Right cardiac atrium (tissue), 5 donors: ENCODE data around the gene TMEM196. TPM values are rescaled to one million over a fixed set of nuclear protein-coding genes. Genes with fewer than 3 reads are reported as not detected.
A peak's percentile ranks its signal among the peaks of the same experiment; 100 is the strongest.

Source experiments
- ATAC-seq, 2 donors: fragments of 200-7000 bp; cut with Tn5 transposase; one replicate each; pipeline versions ENCODE4 v1.8.0 to v1.9.1; 2020; ENCODE audit warnings: moderate library complexity in 2 of 2, mild to moderate bottlenecking in 1 of 2
- DNase-seq, 3 donors: peaks; one replicate each; pipeline ENCODE4 v3.0.0-alpha.2; 2020
- H3K27ac ChIP-seq: one replicate; pipeline ENCODE4 v1.5.1; 2013; ENCODE audit warnings: mild to moderate bottlenecking, low read length, control low read depth, moderate library complexity
- H3K27me3 ChIP-seq: one replicate; pipeline ENCODE4 v1.6.1; 2013; ENCODE audit not compliant: control insufficient read depth, insufficient read depth
- H3K4me1 ChIP-seq: one replicate; pipeline ENCODE4 v1.6.1; 2013; ENCODE audit warnings: low read length; ENCODE audit not compliant: control insufficient read depth, insufficient read depth
- H3K4me3 ChIP-seq: one replicate; pipeline ENCODE4 v1.5.1; 2013; ENCODE audit warnings: low read length, control low read depth
- H3K9me3 ChIP-seq: one replicate; pipeline ENCODE4 v1.6.1; 2013; ENCODE audit warnings: low read length; ENCODE audit not compliant: control insufficient read depth
- WGBS: extraction: QIAGEN DNeasy Blood & Tissue Kit; methylation state at CpG from one replicate; pipeline ENCODE4 v1.1.7; 2013; 5-methylcytosine and 5-hydroxymethylcytosine counted together
- intact Hi-C, 4 donors: fragments of 100-400 bp; cut with DNase I; formaldehyde crosslinking; loops; one replicate each; pipeline versions ENCODE4 v1.11.0 to v1.14.0; 2022 to 2023
- polyA plus RNA-seq: library from polyadenylated mRNA; stranded (reverse); fragments of 200-250 nt; gene quantifications from one replicate; pipeline ENCODE4 v1.2.3, GENCODE V29; 2013
- total RNA-seq, 4 donors: library from RNA; stranded (reverse); fragmentation: NEBNext Ultra II Directional; extraction: Animal tissue kit (Norgen Biotek cat#: 25700); gene quantifications; one replicate each; pipeline ENCODE4 v1.2.1, GENCODE V29; 2021
- donor health status: healthy with polysubstance abuse.
- donor health status: DM: no; HTN: yes; CAD: no.
- donor health status: DM: no; HTN: no; CAD: no.
- donor health status: DM: no; HTN: yes; CAD: no; lungs with severe emphysema.
- donor health status: DM: yes; HTN: yes; CAD: no.

TMEM196 gene
- total and polyA plus RNA-seq, 5 donors: not detected

DNA sequence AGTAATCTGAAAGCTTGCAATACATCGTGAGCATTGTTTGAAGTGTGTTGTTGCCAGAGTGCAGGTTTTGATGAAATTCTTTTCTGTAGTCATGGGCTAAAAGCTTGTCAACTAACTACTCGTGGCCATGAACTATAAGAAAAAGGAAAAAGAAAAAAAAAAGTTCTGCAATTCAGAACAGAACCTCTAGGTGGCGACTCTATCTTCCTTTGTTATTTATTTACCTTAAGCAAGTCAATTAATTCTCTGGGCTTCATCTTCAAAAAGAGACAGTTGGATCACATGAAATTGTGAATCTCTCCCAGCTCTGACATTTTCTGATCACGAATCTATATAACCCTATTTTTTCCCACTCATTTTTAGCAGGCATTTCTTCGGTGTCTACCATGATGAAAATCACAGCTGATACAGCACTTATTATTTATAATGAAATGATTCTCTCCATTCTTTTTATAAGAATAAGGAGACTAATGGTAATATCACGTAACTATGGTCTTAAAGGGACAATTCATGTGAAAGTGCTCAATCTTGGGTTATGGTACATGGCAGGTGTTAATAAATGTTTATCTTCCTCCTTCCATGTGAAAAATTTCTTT lies 18.8 kb downstream of the TMEM196 start:
- Histone ChIP-seq H3K27ac (no peak overlapping the region), H3K4me1 (no peaks in the 10 kb centered on the region), H3K9me3 (no peaks in the 10 kb centered on the region), H3K27me3 (no peaks in the 10 kb centered on the region), H3K4me3 (no peak overlapping the region)
- intact Hi-C loops: loop anchor here in 3 of 4 donors (10.0 kb wide), 1 partner anchor 840 kb away; no protein-coding TSS in a partner anchor
- ATAC-seq (no peak), DNase-seq (no peak)
- 35% methylated on average over 6 of the region's 6 CpGs for WGBS

DNA sequence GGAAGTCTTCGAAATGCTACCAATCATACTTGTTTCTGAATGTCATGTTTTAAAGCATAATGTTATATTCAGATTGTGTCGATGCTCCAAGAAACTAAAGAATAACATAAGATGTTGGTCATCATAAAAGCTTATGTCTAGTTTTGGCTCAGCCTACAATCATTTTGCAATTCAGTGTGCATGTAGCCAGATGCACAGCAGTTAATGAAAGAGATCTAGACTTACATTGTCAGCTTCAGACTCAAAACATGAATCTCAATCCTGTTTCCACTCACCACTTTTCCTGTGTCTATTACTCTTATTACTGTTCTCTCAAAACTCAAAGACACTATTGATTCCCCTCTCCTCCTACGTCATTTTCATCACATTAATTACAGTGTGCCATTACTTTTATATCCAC lies 21.4 kb downstream of the TMEM196 start:
- no peak overlapping the region for H3K27ac ChIP-seq
- WGBS: 68% methylated on average over 3 of the region's 3 CpGs
- intact Hi-C loops: loop anchor here in 3 of 4 donors (10.0 kb wide), 1 partner anchor 843 kb away; no protein-coding TSS in a partner anchor

DNA sequence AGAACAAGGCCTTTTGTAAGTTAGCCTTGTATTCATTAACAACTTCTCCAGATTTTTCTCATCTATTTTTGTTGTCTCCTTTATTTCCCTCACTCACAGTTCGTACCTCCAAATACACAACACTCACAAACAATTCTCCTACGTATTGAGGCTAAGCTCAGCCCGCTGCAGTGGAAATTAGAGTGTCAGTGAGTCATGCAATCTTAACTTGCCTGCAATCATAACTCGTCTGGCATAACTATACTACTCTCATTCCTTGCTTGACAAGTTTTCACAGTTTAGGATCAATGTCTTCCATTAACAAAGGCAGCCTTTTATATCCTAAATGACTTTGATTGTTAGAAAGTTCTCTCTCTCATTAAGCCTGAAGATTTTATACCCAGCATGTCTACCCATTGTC lies 23.8 kb downstream of the TMEM196 start:
- H3K4me3 ChIP-seq: no peak overlapping the region
- no peaks in the 10 kb centered on the region for H3K9me3 ChIP-seq
- no peak overlapping the region for H3K27ac ChIP-seq
- peaks cover 3% of the 10 kb centered on the region for H3K27me3 ChIP-seq
- 64% methylated on average over 4 of the region's 4 CpGs for WGBS
- ATAC-seq (no peak), DNase-seq (no peak)
- no peaks in the 10 kb centered on the region for H3K4me1 ChIP-seq
- intact Hi-C loops: loop anchor here in 3 of 4 donors (10.0 kb wide), 1 partner anchor 845 kb away; no protein-coding TSS in a partner anchor

More for the DNA sequence above, 21.4 kb downstream of the TMEM196 start:
- H3K4me1 ChIP-seq: no peaks in the 10 kb centered on the region
- DNase-seq: no peak
- H3K27me3 ChIP-seq: no peaks in the 10 kb centered on the region
- H3K9me3 ChIP-seq: no peaks in the 10 kb centered on the region
- no peak for ATAC-seq
- H3K4me3 ChIP-seq: no peak overlapping the region

DNA sequence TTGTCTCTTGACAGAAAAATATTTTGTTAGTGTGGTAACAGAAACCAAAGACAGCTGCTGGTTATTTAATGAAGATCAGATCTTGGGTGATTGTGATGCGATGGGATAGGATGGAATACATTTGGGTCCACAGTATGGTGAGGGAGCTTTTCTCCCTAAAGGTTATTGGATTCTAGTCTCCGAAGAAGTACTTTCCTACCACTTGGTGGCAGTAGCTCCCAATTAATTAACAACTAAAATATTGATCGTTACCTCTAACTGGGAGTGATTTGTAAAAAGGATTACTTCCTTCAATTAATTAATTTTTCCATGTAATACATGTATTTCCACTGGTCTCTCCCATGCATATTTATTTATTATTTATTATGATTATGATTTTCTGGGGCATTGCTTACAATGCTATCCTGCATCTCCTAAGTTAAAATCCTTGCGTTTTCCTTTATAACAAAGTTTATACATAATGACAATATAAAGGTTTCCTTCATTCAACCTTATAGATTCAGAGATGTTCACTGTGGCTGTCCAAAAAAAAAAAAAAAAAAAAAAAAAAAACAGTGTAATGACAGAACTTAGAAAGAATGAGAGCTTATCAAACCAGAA lies 25.6 kb downstream of the TMEM196 start:
- intact Hi-C loops: no loop called here
- no peak for ATAC-seq
- Histone ChIP-seq H3K4me1 (no peaks in the 10 kb centered on the region), H3K9me3 (no peaks in the 10 kb centered on the region), H3K4me3 (no peak overlapping the region), H3K27ac (no peak overlapping the region), H3K27me3 (peaks cover 3% of the 10 kb centered on the region)
- 31% methylated on average over 4 of the region's 4 CpGs for WGBS
- no peak for DNase-seq

DNA sequence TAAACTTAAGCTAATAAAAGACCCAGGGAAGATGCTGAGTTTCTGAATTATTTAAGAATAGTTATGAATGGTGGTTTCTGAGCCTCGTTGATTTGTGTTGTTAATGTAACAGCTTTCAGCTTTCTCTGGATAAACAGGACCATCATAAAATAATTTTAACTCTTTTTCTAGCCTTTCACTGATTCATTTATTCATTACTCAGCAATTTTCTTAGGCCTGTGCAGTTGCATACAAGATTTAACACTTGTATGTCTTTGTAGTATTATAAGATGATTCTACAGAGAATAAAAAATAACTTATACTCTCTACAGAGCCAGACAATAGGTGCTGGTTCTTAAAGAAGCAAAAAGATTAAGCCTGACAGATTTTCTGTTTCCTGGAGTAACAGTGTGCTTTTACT lies 29.3 kb downstream of the TMEM196 start:
- Histone ChIP-seq H3K27me3 (peaks cover 3% of the 10 kb centered on the region), H3K9me3 (no peaks in the 10 kb centered on the region), H3K4me1 (no peaks in the 10 kb centered on the region), H3K27ac (no peak overlapping the region), H3K4me3 (no peak overlapping the region)
- intact Hi-C loops: no loop called here
- WGBS: 35% methylated on average over 1 of the region's 1 CpG
- ATAC-seq (no peak), DNase-seq (no peak)

DNA sequence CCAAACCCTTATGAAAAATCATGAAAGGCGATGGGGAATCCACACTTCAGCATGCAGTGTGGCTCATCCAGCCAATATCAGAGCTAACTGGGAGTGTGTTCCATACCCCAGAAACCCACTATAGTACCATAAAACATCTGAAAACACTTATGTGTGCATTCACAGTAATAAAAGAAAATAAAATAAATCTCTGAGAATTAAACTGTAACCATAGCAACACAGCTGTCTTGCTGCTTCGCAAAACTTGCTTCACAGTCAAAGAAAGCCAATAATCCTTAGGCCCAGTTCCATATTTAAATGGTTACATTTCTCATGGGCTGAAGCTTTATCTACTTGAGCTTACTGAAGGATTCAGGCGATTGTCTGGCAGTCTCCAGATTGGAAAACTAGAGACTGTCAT lies 44.7 kb downstream of the TMEM196 start:
- ATAC-seq (no peak), DNase-seq (no peak)
- H3K4me3 ChIP-seq: no peak overlapping the region
- no peak overlapping the region for H3K27ac ChIP-seq
- no peaks in the 10 kb centered on the region for H3K4me1 ChIP-seq
- H3K9me3 ChIP-seq: no peaks in the 10 kb centered on the region
- WGBS: 56% methylated on average over 3 of the region's 3 CpGs
- intact Hi-C loops: no loop called here
- no peaks in the 10 kb centered on the region for H3K27me3 ChIP-seq

DNA sequence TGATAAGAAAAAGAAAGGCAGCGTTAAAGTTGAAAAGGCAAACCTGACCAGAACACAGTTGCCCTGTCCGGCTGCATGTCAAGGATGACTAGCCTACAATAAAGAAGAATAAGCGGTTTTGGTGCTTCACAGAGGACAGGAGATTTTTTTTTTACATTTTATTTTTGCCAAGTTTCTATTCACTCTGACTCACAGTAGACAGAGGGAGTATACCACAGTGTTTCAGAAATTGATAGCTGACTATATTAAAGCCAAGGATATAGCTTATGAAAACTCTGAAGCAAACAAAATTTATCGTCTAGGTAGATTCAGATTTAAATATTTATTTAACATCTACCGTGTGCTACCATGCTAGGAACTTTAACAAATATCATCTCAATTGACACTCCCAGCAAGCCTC lies 47.6 kb downstream of the TMEM196 start:
- no peak overlapping the region for H3K27ac ChIP-seq
- WGBS: 75% methylated on average over 5 of the region's 5 CpGs
- no peak for DNase-seq
- no peak for ATAC-seq
- H3K4me3 ChIP-seq: no peak overlapping the region
- intact Hi-C loops: no loop called here
- H3K27me3 ChIP-seq: no peaks in the 10 kb centered on the region
- H3K9me3 ChIP-seq: no peaks in the 10 kb centered on the region
- no peaks in the 10 kb centered on the region for H3K4me1 ChIP-seq

DNA sequence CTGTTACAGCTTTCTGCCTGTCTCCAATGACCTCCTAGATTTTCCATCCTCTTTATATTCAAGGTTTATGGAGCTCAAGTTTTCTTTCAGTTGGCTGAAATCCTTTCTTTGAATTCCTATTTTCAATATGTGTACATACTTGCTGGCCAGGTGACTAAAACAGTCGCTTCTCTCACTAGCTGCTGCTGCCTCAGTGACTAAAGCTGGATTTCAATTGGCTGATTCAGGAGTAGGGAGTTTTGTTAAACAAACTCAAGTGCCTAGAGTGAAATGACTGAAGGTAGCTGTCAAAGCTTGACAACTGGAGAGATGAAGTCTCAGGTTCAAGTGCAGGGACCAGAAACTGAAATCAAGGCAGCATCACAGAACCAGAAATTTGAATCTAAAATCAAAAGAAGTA lies 57.9 kb downstream of the TMEM196 start:
- H3K27me3 ChIP-seq: no peaks in the 10 kb centered on the region
- no peaks in the 10 kb centered on the region for H3K4me1 ChIP-seq
- no peak overlapping the region for H3K4me3 ChIP-seq
- intact Hi-C loops: loop anchor here in 3 of 4 donors (5.0 to 10.0 kb wide), 2 partner anchors 879 to 882 kb away; no protein-coding TSS in a partner anchor
- WGBS: 42% methylated on average over 1 of the region's 1 CpG
- ATAC-seq (no peak), DNase-seq (no peak)
- H3K9me3 ChIP-seq: no peaks in the 10 kb centered on the region
- no peak overlapping the region for H3K27ac ChIP-seq

DNA sequence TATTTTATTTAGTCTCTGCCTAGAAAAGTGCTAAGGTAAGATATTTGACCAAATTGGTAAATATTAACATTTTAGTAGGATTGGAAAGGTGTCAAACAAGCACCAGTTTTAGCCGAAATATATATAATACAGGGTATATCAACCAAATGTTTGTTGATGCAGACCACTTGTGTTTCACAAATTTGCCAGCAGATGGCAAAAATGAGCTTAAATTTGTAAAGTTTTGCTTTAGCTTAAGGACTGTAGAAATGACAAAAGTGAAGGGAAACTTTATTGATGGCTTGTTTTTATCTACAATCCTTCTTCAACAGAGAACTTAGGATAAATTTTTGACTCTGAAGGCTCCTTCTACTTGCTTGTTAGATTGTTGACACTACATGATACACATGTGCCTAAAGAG lies 59.7 kb downstream of the TMEM196 start:
- no peak overlapping the region for H3K4me3 ChIP-seq
- 54% methylated on average over 1 of the region's 1 CpG for WGBS
- no peak for ATAC-seq
- no peaks in the 10 kb centered on the region for H3K27me3 ChIP-seq
- H3K27ac ChIP-seq: no peak overlapping the region
- no peaks in the 10 kb centered on the region for H3K9me3 ChIP-seq
- DNase-seq: no peak
- H3K4me1 ChIP-seq: no peaks in the 10 kb centered on the region
- intact Hi-C loops: loop anchor here in 1 of 4 donors (10.0 kb wide), 1 partner anchor 881 kb away; no protein-coding TSS in a partner anchor

DNA sequence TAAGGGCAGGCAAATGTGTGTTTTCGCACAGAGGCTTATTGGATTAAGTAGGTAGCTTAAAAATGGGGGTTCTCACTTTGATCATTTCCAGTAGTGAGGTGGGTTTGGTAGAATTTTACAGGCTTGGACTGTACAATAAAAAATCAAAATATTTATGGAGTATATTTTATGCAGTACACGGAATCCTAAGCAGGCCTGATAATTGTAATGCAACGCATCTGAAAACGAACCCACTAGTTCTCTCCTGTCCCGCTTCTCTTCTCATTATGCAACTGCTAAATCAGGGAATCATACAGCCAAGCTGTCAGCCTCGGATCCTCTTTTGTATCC lies 64.2 kb downstream of the TMEM196 start:
- Histone ChIP-seq H3K4me3 (peak overlapping the region; percentile 97), H3K4me1 (no peaks in the 10 kb centered on the region), H3K27me3 (no peaks in the 10 kb centered on the region), H3K27ac (no peak overlapping the region), H3K9me3 (no peaks in the 10 kb centered on the region)
- 52% methylated on average over 6 of the region's 6 CpGs for WGBS
- DNase-seq: no peak
- intact Hi-C loops: no loop called here
- no peak for ATAC-seq

DNA sequence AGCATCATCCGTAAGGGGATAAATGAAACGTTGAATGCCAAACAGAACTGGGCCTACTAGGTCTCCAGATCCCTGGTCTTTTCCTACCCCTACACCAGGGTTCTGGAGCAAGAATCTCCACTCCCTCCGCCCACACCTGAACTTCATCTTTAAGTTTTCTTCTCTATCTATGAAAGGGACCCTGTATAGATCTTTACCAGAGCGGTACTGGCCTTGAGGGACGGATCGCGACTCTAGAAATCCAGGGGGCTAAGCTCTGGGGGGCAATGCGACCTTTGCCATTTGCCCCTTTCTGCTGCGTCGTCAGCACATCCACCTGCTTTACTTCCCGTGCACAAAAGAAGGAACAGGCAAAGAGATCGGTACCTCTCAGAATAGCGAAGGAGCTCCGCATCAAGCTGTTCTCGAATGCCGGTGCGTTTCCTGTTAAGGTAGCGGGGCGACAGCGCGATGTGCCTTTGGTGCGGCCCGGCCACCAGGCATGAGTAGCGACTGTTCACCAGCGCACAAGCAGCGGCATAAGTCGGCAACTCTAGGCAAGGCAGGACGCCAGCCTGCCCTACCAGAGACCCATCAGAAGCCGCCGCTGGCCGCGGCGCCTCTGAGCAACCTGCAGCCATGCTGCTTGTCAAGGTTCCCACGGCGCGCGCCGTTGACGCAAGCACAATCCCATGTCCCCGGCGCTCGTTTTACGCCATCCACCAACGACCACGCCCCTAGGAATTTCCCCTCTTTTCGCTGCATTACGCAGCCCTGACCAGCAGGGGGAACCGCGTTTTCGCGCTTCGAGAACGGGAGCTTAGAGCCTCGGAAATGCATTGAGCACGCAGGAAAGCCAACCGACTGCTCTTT lies 64.8 kb downstream of the TMEM196 start, which contains the start of gene POLR1F:
Gene POLR1F, minus strand, starts transcription at position 641 of the 852 bp plus-strand sequence. Its CDS starts 21 bp downstream, at position 620.
- DNase-seq (peak; percentile 94 to 98 (median 97)), ATAC-seq (peak; percentile 100)
- peak within 1 kb of the TSS; percentile 97 for H3K4me3 ChIP-seq
- intact Hi-C loops: no loop called here
- WGBS: under 1% methylated on average over 56 of the region's 56 CpGs
- peak within 1 kb of the TSS; percentile 75 for H3K27ac ChIP-seq
- no peaks in the 10 kb centered on the region for H3K4me1 ChIP-seq
- H3K27me3 ChIP-seq: no peaks in the 10 kb centered on the region
- H3K9me3 ChIP-seq: no peaks in the 10 kb centered on the region
